Measurements from ENCODE around the gene ZNF681. TPM values are rescaled to one million over a fixed set of nuclear protein-coding genes. Genes with fewer than 3 reads are reported as not detected.
"Not testable (repeated sequence)": the region's sequence is repeated elsewhere in the genome, so short reads cannot be mapped to it uniquely, and the experiment has no call there.

The ZNF681 gene
- polyA plus RNA-seq, 4 donors, result 5.7 to 9.8 (median 7.5) TPM

DNA sequence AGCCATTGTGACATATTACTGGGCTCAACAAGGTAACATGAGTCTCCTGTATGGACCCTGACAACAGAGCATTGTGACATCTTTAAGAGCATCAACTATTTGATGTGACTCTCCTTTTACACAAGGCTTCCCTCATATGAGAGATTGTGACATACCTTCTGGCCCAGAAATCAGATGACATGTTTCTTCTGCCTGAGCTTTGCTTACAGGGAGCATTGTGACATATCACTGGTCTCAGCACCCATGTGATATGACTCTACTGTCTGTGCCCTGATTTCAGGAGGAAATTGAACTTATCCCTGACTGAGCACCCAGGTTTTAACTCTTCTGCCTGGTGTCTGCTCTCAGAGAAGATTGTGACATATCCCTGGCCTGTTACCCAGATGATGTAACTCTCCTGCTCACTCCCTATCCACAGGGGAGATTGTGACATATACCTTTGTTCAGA is 15.9 kb upstream of the ZNF681 start:
- DNase-seq (ENCODE audit: low read depth in 4 of 4, low spot score in 3 of 4), result no peak

DNA sequence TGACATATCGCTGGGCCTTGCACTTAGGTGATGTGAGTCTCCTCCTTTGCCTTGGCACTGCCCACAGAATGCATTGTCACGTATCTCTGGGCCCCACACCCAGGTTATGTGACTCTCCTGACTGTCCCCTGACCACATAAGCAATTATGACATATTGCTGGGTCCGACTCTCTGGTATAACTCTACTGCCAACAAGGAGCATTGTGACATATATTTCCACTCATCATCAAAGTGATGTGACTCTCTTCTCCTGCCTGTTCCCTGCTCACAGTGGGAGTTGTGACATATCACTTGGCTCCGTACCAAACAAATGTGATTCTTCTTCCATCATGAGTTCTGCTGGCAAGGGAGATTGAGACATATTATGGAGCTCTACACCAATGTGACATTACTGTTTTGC is 15.4 kb upstream of the ZNF681 start:
- no peak for DNase-seq (ENCODE audit: low read depth in 4 of 4, low spot score in 3 of 4)

DNA sequence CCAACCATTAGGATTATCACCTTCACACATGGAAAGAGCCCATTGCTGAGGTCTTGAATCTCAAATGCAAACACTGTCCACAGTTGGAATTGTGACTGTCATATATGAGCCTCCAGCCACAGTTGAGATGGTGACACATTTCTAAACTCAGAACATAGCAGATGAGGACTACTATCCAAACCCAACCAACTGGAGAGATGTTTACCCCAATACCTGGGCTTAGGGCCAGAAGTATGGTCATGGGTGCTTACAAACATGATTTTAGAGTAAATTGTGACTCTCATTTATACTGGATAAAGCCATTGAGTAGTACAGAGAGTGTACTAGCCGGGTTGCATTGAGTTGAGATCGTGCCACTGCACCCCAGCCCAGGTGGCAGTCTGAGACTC is 14.0 kb upstream of the ZNF681 start:
- DNase-seq (ENCODE audit: low read depth in 4 of 4, low spot score in 3 of 4), result no peak

DNA sequence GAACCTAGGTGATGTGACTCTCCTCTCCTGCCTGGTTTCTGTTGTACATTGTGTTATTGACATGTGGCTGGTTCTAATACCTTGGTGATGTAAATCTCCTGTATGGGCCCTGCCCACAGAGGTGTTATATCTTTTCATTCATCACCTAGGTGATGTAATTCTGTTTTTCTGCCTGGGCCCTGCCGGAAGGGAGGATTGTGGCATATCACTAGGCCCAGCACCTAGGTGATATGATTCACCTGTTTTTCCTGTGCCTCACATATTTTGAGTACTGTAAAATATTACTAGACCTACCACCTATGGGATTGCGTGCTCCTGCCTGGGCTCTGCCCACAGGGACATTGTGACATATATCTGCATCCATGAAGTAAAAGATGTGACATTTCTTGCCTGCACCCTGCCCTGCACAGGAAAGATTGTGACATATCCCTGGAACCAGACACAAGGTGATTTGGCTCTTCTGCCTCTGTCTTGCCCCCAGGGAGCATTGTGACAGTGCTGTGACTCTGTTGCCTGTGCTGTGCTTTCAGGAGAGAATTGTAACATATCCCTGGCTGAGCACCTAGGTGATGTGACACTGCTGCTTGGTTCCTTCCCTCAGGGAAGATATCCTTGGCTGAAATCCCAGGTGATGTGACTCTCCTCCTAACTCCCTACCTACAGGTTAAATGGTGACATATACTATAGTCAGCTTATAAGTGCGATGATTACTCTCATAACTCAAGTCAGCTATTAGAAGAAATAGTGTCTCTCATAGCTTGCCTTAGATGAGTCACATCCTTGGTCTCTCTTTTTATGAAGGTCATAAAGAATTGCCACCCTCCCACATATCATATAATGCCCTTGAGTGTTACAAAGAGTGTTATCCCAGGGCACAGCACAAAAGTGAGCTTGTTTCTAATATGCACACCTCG is 13.3 kb upstream of the ZNF681 start:
- no peak for DNase-seq (ENCODE audit: low read depth in 4 of 4, low spot score in 3 of 4)

DNA sequence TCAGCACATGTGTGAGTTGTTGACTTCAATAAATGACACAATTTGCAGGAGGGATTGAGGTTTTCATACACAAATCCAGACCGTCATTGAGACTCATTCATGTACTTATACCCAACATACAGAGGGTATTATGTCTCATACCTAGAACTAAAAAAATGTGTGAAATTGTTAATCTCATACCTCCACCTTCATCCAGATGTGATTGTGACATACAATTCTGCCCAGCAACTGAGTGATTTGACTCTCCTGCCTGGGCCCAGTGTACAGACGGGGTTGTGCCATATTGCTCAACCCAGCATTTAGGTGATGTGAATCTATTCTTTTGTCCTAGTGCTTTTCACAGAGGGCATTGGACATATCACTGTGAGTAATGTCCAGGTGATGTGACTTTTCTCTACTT is 12.6 kb upstream of the ZNF681 start:
- DNase-seq (ENCODE audit: low read depth in 4 of 4, low spot score in 3 of 4), result no peak

DNA sequence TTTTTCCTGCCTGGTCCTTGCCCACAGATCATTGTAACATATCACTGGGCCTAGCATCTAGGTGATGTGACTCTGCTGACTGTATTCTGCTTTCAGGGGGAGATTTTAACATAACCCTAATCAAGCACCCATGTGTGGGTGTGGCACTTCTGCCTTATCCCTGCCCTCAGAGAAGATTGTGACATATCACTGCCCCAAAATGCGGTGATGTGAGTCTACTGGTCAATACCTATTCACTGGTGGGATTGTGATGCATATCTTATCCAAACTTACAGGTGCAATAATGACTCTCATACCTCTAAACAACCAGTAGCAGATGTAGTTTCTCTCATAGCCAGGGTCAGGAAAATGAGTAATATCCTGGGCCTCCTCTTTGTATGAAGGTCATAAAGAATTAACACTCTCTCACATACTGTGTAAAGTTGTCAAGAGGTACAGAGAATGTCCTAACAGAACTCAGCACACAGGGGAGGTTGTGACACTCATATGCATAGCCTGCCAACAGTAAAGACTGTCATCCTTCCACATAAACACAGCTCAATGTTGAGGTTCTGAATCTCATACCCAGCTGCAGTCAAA is 12.1 kb upstream of the ZNF681 start:
- no peak for DNase-seq (ENCODE audit: low read depth in 4 of 4, low spot score in 3 of 4)

DNA sequence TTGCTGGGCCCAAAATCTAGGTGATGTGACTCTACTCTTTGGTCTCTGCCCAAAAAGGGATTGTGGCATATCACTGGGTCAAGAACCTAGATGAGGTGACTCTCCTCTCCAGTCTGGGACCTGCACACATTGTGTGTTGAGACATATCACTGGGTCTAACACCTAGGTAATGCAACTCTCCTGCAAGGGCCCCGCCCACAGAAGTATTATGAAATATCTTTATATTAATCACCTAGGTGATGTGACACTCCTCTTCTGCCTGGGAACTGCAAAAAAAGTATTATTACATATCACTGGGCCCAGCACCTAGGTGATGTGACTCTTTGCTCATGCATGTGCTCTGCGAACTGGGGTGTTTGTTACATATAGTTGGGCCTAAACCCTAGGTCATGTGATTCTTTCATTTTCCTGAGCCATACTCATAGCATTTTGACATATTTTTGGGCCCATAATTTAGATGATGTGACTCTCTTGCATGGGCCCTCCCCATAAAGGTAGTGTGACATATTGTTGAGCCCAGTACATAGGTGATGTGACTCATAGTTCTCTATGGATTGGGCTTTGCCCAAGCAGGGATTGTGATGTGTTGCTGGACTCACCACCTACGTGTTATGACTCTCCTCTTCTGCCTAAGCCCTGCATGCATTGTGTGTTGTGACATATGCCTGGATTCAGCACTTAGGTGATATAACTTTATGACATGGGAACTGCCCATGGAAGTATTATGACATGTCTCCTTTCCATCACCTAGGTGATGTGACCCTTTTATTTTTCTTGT is 11.2 kb upstream of the ZNF681 start:
- no peak for DNase-seq (ENCODE audit: low read depth in 4 of 4, low spot score in 3 of 4)

DNA sequence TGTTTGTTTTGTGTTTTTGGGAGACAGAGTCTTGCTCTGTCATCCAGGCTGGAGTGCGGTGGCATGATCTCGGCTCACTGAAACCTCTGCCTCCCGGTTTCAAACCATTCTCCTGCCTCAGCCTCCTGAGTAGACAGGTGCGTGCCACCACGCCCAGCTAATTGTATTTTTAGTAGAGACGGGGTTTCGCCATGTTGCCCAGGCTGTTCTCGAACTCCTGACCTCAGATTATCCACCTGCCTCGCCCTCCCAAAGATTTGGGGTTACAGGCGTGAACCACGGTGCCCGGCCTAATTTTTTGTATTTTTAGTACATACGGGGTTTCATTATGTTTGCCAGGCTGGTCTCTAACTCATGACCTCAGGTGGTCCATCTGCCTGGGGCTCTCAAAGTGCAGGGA is 8.3 kb upstream of the ZNF681 start:
- DNase-seq (ENCODE audit: low read depth in 4 of 4, low spot score in 3 of 4), result no peak

DNA sequence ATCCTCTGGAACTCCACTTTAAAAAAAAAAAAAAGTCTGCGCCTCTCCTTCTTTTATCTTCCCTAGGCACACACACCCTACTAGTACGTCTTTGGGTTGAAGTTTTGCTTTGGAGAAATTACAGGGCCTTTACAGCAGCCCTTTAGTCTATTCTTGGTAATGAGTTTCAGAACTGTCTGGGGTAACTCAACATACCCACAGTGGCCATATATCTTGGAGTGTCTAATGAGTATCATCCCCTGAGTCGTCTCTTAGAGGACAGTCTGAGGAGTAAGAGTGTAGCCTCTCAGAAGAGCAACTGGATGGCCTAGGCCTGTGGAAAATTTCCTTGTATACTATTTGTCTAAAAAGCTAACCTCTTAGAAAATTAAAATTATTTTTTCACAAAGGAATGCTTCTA is 6.1 kb upstream of the ZNF681 start:
- no peak for DNase-seq (ENCODE audit: low read depth in 4 of 4, low spot score in 3 of 4)

DNA sequence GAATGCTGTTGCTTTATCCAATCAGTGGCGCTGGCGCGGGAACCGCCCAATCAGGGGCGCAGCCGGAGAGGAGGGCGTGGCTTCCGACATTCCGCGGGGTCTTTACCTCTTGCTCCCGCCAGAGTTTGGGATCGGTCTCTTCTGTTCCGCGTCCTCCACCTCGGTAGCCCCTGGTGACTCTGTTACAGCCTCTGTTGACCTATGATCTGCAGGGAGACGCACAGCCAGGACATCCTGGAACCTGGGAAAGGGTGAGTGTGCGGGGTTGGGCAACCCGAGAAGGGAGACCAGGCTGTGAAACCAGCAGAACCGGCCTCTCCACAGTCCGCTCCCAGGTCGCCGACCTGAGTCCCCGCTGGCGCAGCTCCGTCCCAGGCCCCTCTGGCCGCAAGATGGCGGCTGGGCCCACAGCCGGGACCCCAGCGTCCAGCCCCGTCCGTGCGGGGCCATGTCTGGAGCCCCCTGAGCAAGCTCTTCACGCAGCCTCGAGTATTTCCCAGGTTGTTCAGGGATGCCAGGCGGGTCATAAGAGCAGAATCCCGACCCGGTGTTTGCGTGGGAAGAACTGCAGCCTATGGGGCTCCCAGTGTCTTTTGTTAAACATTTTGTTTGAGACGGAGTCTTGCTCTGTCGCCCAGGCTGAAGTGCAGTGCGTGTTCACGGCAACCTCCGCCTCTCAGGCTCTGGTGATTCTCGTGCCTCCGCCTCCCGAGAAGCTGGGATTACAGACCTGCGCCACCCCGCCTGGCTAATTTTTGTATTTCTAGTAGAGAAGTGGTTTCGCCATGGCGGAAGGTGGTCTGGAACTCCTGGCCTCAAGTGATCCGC is 4.4 kb upstream of the ZNF681 start:
- peak; percentile 66 to 74 (median 71) for DNase-seq (ENCODE audit: low read depth in 4 of 4, low spot score in 3 of 4)

DNA sequence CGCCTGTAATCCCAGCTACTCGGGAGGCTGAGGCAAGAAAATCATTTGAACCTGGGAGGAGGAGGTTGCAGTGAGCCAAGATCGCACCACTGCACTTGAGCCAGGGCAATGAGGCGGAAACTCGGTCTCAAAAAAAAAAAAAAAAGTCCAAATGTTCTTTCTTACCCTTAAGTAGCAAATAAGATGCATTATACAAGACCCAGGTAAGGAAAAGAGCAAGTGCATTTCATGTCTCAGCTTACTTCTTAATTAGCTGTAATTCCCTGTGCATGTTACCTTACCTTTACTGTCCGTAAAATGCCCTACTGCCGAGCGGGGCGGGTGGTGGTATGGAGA is 3.8 kb upstream of the ZNF681 start:
- no peak for DNase-seq (ENCODE audit: low read depth in 4 of 4, low spot score in 3 of 4)

DNA sequence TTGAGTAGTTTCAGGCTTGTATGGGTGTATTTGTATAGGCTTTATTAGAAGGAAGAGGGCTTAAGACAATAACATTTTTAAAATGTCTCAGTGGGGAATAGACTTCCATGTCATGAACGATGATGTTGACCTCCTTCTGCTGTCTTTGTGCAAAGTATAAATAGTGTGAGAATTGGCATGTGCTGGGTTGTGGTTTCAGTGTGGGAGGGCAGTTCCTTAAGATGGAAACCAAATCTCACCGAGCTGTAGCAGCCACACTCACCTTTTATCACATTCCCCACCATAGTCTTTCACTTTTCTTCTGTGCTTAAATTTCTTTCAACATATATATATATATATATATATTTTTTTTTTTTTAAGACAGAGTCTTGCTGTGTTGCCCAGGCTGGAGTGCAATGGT is 1.6 kb upstream of the ZNF681 start:
- not testable (repeated sequence) for DNase-seq (ENCODE audit: low read depth in 4 of 4, low spot score in 3 of 4)

DNA sequence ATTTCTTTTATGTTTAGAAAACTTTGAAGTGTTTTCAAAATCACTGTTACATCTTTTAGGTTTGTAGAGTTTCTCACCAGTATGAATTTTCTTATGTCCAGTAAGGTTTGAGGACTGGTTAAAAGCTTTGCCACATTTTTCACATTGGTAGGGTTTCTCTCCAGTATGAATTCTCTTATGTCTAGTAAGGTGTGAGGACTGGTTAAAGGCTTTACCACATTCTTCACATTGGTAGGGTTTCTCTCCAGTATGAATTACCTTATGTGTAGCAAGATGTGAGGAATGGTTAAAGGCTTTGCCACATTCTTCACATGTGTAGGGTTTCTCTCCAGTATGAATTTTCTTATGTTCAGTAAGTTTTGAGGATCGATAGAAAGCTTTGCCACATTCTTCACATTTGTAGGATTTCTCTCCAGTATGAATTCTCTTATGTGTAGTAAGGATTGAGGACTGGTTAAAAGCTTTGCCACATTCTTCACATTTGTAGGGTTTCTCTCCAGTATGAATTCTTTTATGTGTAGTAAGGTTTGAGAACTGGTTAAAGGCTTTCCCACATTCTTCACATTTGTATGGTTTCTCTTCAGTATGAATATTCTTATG is 15.0 kb downstream of the ZNF681 start:
- not testable (repeated sequence) for DNase-seq (ENCODE audit: low read depth in 4 of 4, low spot score in 3 of 4)

DNA sequence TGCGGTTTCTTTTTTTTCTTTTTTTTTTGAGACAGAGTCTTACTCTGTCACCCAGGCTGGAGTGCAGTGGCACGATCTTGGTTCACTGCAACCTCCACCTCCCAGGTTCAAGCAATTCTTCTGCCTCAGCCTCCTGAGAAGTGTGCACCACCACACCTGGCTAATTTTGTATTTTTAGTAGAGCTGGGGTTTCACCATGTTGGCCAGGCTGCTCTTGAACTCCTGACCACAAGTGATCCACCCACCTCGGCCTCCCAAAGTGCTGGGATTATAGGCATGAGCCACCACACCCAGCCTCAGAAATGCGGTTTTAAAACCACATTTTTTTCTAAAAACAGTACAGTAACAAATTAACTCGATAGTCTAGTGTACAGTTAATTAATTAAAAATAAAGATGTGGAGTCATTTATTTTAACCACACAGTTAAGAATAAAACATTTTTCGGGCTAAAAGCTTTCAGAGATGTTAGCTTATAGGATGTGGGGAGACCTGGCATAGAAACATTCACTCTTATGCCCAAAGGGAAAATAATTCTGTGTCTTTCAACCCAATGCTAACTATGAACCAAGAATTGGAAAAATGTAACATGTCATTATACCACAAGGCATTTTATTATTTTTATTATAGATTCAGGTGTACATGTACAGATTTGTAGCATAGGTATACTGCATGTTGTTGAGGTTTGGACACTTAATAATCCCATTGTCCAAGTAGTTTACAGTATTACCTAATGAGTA is 27.8 kb downstream of the ZNF681 start:
- not testable (repeated sequence) for DNase-seq (ENCODE audit: low read depth in 4 of 4, low spot score in 3 of 4)

DNA sequence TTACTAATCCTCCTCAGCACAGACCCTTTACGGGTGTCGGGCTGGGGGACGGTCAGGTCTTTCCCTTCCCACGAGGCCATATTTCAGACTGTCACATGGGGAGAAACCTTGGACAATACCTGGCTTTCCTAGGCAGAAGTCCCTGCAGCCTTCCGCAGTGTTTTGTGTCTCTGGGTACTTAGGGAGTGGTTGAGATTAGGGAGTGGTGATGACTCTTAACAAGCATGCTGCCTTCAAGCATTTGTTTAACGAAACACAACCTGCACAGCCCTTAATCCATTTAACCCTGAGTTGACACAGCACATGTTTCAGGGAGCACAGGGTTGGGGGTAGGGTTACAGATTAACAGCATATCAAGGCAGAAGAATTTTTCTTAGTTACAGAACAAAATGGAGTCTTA is 34.5 kb downstream of the ZNF681 start:
- not testable (repeated sequence) for DNase-seq (ENCODE audit: low read depth in 4 of 4, low spot score in 3 of 4)

DNA sequence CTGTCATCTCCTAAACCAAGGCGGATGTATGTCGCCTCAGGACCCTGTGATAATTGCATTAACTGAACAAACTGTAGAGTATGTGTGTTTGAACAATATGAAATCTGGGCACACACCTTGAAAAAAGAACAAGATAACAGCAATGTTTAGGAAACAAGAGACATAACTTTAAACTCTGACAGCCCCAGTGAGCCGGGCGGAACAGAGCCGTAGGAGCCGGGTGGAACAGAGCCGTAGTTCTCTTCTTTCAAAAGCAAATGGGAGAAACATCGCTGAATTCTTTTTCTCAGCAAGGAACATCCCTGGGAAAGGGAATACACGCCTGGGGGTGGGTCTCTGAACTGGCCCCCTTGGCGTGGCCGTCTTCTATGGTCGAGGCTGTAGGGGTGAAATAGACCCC is 39.9 kb downstream of the ZNF681 start:
- no peak for DNase-seq (ENCODE audit: low read depth in 4 of 4, low spot score in 3 of 4)

DNA sequence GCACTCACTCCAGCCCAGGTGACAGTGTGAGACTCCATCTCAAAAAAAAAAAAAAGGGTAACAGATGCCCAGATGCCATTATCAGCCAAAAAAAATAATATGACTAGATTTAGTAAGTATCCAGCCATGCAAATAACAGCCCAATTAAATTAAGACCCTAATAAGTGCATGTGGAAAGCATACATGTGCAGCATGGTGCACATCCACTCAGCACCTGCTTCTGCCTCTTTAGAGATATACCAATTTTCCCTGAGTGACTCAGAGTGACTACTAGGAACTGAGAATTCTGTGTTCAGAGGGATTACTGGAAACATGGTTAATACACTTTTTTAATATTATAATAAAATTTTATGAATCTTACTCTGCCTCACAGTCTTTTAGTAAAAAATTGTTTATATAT is 41.9 kb downstream of the ZNF681 start:
- DNase-seq (ENCODE audit: low read depth in 4 of 4, low spot score in 3 of 4), result no peak

DNA sequence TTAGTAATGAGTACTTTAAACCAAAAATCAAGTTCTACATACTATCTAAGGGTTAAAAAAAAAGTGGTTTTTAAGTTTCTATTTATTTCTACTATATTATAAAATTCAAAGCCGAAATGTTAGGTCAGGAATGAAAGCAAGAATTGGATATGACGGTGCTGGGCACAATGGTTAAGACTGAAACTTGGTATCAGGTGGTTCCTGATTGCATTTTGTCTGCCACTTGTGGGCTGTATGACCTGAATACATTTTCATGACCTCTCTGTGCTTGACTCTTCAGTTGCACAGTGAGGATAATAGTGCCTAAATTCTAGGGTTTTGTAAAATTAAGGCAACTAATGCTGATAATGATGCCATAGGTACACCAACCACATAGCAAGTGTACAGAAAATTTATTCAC is 49.3 kb downstream of the ZNF681 start:
- DNase-seq (ENCODE audit: low read depth in 4 of 4, low spot score in 3 of 4), result no peak

DNA sequence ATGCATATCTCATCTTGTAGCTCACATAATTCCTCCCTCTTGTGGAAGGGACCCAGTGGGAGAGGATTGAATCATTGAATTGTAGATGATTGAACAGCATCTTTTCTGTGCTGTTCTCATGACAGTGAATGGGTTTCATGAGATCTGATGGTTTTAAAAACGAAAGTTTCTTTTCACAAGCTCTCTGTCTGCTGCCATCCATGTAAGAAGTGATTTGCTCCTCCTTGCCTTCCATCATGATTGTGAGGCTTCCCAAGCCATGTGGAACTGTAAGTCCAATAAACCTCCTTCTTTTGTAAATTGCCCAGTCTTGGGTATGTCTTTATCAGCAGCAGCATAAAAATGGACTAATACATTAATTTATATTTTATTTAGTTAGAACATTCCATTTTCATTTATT is 52.0 kb downstream of the ZNF681 start:
- DNase-seq (ENCODE audit: low read depth in 4 of 4, low spot score in 3 of 4), result no peak

DNA sequence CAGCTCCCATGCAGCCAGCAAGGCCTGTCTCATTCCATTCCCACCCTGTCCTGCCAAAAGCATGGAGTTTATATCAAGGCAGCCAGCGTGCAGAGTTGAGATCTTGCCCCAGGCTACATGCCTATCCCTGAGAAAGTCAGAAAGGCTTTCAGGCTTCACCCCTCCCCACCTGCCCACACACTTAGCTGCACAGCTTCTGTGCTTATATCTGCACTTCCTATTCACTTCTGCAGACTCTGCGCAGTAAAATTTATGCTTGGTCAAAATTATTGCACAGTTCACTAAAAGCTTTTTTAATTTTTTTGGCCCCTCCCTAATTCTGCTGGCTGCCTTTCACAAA is 59.2 kb downstream of the ZNF681 start:
- DNase-seq (ENCODE audit: low read depth in 4 of 4, low spot score in 3 of 4), result no peak
